ENCODE data around the gene CEP104.

DNA sequence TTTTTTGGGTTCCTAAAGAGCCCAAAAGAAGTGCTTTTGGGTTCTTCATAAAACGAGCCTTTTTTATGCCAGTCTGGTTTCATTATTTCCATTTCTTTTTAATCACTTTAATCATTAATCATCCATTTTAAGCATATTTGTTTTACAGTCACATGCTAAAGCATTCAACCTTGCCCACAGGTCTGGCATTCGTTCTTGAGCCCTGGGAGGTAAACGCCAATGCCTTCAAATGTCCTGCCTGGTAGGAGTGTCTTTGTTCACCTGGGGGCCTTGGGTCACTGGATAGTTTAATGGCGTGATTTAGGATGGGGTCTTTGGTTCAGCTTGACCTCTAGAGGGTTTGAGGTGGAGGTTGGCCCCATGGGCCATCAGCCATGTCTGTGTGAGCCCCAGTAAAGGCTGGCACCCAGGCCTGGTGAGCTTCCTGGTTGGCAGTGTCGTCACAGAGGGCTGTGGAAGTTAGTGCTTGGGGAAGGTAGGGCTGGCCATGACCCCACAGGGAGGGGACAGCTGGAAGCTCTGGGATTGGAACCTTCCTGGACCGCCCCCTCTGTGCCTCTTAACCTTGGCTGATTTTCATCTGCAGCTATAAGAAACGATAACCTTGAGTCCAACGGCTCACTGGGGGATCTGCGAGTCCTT, 22.9 kb upstream of the CEP104 start:
- TF ChIP-seq, protein P1, sequence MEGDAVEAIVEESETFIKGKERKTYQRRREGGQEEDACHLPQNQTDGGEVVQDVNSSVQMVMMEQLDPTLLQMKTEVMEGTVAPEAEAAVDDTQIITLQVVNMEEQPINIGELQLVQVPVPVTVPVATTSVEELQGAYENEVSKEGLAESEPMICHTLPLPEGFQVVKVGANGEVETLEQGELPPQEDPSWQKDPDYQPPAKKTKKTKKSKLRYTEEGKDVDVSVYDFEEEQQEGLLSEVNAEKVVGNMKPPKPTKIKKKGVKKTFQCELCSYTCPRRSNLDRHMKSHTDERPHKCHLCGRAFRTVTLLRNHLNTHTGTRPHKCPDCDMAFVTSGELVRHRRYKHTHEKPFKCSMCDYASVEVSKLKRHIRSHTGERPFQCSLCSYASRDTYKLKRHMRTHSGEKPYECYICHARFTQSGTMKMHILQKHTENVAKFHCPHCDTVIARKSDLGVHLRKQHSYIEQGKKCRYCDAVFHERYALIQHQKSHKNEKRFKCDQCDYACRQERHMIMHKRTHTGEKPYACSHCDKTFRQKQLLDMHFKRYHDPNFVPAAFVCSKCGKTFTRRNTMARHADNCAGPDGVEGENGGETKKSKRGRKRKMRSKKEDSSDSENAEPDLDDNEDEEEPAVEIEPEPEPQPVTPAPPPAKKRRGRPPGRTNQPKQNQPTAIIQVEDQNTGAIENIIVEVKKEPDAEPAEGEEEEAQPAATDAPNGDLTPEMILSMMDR (IDR thresholded peaks at IDR 0.05; ENCODE audit: low read depth, low read length, poor library complexity, severe bottlenecking), result no peak
- TF ChIP-seq EZH2phosphoT487 (IDR thresholded peaks at IDR 0.05; ENCODE audit: borderline replicate concordance, low read length), result no peak

All from DOHH2 (cell line).